Hepatocyte (in vitro differentiated cells): Measurements from ENCODE around the gene TAGLN.
"Not testable (repeated sequence)": the region's sequence is repeated elsewhere in the genome, so short reads cannot be mapped to it uniquely, and the experiment has no call there.

Experiments used
- EZH2 ChIP-seq: fragments of 200-600 bp; sonication (generic); IDR thresholded peaks from 2 replicates; pipeline ENCODE4 v1.6.1; 2016; ENCODE audit warnings: antibody characterized with exemption, mild to moderate bottlenecking, borderline replicate concordance
- EZH2phosphoT487 ChIP-seq: fragments of 200-600 bp; sonication (generic); IDR thresholded peaks from one replicate; pipeline ENCODE4 v1.6.1; 2018; ENCODE audit warnings: antibody characterized with exemption, mild to moderate bottlenecking, low read depth, moderate library complexity; ENCODE audit not compliant: unreplicated experiment, severe bottlenecking
- TF ChIP-seq, protein P1 (sequence below): fragments of 200-600 bp; sonication (generic); IDR thresholded peaks from 2 replicates; pipeline ENCODE4 v1.5.1; 2016; ENCODE audit warnings: antibody characterized with exemption, mild to moderate bottlenecking; ENCODE audit not compliant: poor library complexity

DNA sequence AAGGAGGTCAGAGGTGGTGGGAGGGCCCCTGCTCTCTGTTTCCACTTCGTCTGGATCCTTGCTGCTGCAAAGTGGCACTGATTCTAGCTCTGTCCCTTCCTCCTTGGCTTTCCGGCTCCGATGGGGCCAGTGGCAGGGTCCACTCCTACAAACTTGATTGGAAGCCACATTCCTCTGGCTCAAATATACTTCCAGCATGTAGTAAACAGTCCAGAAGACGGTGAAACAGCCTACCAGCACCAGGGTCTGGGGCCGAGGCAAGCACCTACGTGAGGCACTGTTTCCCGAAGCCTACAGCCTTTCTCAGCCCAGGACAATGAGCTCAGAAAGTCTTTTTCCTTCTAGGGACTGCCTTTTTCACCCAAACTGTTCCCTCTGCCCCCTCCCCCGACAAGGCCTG lies 6.9 kb downstream of the TAGLN start:
- TF ChIP-seq, protein P1, sequence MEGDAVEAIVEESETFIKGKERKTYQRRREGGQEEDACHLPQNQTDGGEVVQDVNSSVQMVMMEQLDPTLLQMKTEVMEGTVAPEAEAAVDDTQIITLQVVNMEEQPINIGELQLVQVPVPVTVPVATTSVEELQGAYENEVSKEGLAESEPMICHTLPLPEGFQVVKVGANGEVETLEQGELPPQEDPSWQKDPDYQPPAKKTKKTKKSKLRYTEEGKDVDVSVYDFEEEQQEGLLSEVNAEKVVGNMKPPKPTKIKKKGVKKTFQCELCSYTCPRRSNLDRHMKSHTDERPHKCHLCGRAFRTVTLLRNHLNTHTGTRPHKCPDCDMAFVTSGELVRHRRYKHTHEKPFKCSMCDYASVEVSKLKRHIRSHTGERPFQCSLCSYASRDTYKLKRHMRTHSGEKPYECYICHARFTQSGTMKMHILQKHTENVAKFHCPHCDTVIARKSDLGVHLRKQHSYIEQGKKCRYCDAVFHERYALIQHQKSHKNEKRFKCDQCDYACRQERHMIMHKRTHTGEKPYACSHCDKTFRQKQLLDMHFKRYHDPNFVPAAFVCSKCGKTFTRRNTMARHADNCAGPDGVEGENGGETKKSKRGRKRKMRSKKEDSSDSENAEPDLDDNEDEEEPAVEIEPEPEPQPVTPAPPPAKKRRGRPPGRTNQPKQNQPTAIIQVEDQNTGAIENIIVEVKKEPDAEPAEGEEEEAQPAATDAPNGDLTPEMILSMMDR: not testable (repeated sequence)
- not testable (repeated sequence) for TF ChIP-seq EZH2, EZH2phosphoT487
